ENCODE data around the gene DENND2D. TPM values are rescaled to one million over a fixed set of nuclear protein-coding genes. Genes with fewer than 3 reads are reported as not detected.
A peak's percentile ranks its signal among the peaks of the same experiment; 100 is the strongest.

DENND2D gene
- total and polyA plus RNA-seq, 2 donors (not counting 1 experiment from before 2014, with no cell fraction given): 48.0 to 111 TPM

GRCh38 chr1:111223126-111223685, 22.8 kb upstream of the DENND2D start:
- H3K36me3 ChIP-seq (replicated peaks in 1 of 2; ENCODE audit: control extremely low read depth in 1 of 2, control insufficient read depth in 1 of 2, extremely low read depth in 1 of 2, insufficient read depth in 2 of 2, low read length in 1 of 2): no peaks in the 10 kb centered on the region
- peak overlapping the region; percentile 37 for H2AFZ ChIP-seq (ENCODE audit: insufficient read depth, low read depth, low read length, poor library complexity, severe bottlenecking)
- H3K27ac ChIP-seq (ENCODE audit: low read length in 2 of 2): peak overlapping the region; percentile 46 to 92
- H3K4me2 ChIP-seq (replicated peaks; ENCODE audit: low read depth, low read length, poor library complexity, severe bottlenecking): peak overlapping the region; percentile 58
- no peaks in the 10 kb centered on the region for H3K27me3 Mint-ChIP-seq
- WGBS (ENCODE audit: insufficient coverage): 81% methylated on average over 5 of the region's 6 CpGs
- H3K4me1 ChIP-seq (ENCODE audit: control insufficient read depth in 2 of 2, insufficient read depth in 2 of 2, low read length in 2 of 2): peaks cover 85 to 87% of the 10 kb centered on the region in 2 donors
- H3K27me3 ChIP-seq (replicated peaks in 1 of 4; ENCODE audit: control extremely low read depth in 1 of 4, control insufficient read depth in 3 of 4, insufficient read depth in 4 of 4, low read length in 3 of 4): no peaks in the 10 kb centered on the region
- H4K20me1 ChIP-seq (ENCODE audit: control insufficient read depth, insufficient read depth, low read length, poor library complexity, severe bottlenecking): no peaks in the 10 kb centered on the region
- peak overlapping the region in 1 of 5 experiments; percentile 3 for H3K4me3 ChIP-seq (ENCODE audit: control extremely low read depth in 1 of 5, extremely low read depth in 1 of 5, insufficient read depth in 1 of 5, low read depth in 2 of 5, low read length in 4 of 5)
- H3K4me3 Mint-ChIP-seq: peak overlapping the region; percentile 72
- DNase-seq (peak; percentile 16), ATAC-seq (ENCODE audit: low read depth) (no peak)
- intact Hi-C loops (cut with micrococcal nuclease): loop anchor here (1.0 to 10.0 kb wide), 9 partner anchors 36 to 542 kb away; partner anchors contain the start of genes CEPT1, DRAM2 and LRIF1
- no peaks in the 10 kb centered on the region for H3K9me3 ChIP-seq (ENCODE audit: control extremely low read depth in 1 of 3, control insufficient read depth in 2 of 3, insufficient read depth in 1 of 3, low read length in 2 of 3)
- H3K9ac ChIP-seq (ENCODE audit: low read length): no peak overlapping the region
- H3K9me3 Mint-ChIP-seq (ENCODE audit: insufficient read depth): no peaks in the 10 kb centered on the region
- H3K79me2 ChIP-seq (ENCODE audit: control insufficient read depth, insufficient read depth, low read length): no peaks in the 10 kb centered on the region
- H3K27ac Mint-ChIP-seq: peak overlapping the region; percentile 91
- TF ChIP-seq CTCF (IDR thresholded peaks at IDR 0.05) (no peak), EZH2 (IDR thresholded peaks at IDR 0.05; ENCODE audit: borderline replicate concordance, insufficient read depth, low read depth, low read length, poor library complexity, severe bottlenecking) (no peak)
- ChIA-PET POLR2A (interaction anchor here (0.7 to 1.1 kb wide), 3 partner anchors 20 to 515 kb away, joined by 3 to 7 read pairs (median 3); no protein-coding TSS in a partner anchor), CTCF (interaction anchor here (0.7 to 10.9 kb wide), 44 partner anchors 9 to 546 kb away, joined by 3 to 205 read pairs (median 5); partner anchors contain the start of genes CEPT1, DENND2D, DRAM2 and WDR77)
- H3K4me1 Mint-ChIP-seq: peaks cover 82% of the 10 kb centered on the region

All from B cell (primary cell).